ENCODE measurements around the gene PJA1.
A peak's percentile ranks its signal among the peaks of the same experiment; 100 is the strongest.

Gene PJA1

DNA sequence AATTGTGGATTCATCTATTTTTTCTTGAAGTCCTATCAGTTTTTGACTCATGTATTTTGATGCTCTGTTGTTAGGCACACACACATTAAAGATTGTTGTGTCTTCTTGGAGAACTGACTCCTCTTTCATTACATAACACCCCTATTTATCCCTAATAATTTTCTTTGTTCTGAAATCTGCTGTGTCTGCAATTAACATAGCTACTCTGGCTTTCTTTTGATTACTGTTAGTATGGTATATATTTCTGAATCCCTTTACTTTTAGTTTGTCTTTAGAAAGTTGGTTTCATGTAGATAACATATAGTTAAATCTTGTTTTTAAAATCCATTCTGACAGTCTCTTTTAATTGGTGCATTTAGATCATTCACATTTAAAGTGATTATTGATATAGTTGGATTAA, 5.1 kb upstream of the PJA1 start:
- DNase-seq (ENCODE audit: low read depth) = no peak

DNA sequence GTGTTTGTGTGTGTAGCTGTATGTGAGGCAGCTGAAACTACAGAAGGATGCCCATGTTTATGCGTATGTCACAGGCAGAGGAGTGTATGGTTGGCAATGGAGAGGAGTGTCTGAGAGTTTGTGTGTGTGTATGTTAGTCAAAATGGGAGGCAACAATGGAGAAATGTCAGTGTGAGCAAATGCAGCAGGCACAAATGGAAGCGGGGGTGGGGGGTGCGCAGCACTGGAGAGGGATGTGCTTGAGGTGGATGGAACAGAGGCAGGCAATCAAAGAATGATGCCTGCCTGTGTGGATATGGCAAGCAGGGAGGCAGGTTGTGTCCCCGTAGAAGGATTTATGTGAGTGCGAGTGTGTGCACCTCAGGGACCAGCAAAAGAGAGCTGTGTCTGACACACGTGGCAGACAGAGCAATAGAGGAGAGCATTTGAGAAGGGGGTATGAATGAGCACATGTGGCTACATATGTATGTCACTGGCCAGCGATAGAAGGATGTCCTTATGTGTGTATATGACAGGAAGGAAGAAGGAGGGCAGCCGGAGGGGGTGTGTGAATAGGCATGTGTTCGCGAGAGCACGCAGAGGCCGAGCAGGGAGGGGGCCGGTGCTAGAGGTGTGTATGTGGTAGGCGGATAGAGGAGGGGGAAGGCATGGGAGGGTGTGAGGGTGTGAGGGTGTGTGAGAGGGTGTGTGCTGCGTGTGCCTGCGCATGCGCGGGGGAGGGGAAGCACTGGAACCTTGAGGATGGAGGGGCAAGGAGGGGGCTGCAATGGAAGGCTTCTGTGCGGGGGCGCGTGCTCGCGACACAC, 1.1 kb downstream of the PJA1 start:
- DNase-seq (ENCODE audit: low read depth) = peak; percentile 44

DNA sequence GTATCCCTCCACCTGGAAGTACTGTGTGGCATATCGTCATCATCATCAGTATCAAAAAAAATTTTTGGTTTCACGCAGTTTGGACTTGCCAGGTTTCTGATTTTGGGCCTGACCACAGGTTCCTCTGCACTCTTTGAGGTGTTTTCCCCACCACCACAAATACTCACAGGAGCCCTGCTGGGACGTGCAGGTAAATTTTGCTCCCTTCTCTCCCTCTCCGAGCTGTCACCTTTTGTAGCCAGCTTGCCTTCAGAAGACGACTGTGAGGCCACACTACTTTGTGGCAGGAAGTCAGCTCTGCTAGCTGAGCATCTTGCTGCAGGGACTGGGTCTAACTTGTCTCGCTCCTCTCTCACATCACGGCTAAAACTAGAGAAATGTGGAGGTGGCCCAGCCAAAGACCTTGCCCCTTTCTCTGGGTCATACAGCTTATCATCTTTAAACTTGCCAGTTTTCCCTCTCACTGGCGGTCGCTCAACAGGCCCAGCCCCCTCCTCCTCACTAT, 2.8 kb downstream of the PJA1 start:
- no peak for DNase-seq (ENCODE audit: low read depth)

DNA sequence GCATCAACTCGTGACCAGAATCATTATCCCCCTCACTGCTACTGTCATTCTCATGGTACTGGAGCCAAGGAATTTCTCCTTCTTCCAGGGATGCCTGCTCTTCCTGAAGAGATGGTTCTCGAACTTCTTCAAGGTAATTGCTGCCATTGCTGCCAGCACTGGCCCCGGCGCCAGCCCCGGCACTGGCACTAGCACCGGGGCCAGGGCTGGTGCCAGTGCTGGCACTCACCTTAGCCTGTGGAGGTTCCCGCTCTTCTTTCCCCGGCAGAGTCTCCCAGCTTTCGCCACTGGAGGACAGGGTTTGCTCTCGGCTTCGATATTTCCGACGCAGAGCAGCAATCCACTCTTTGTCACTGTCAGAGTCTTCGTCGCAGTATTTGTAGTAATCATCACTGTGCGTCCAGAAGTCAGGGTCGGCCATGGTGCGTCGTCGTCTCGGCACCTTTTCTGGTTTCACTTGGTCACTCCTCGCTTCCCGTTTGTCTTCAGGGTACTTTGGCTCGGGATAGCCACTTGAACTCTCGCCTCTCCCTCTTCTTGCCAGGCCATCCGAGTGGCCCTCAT, 3.4 kb downstream of the PJA1 start:
- no peak for DNase-seq (ENCODE audit: low read depth)

DNA sequence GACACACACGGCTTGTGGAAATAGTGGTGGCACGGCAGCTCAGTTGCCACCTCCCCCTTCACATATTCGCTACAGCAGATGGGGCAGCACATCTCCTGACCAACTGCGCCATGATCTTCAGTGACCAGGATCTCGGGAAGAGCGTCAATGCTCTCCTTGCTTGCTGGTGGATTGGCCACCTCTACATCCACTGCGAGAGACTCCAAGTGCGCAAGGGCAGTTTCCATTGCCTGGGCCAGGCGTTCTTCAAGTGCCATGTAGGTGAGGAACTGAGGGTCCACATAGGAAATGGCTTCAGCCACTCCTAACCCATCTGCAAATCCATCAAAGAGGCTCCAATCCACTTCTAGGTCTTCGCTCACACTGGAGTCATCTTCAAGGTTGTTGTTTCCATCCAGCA, 3.9 kb downstream of the PJA1 start:
- no peak for DNase-seq (ENCODE audit: low read depth)

DNA sequence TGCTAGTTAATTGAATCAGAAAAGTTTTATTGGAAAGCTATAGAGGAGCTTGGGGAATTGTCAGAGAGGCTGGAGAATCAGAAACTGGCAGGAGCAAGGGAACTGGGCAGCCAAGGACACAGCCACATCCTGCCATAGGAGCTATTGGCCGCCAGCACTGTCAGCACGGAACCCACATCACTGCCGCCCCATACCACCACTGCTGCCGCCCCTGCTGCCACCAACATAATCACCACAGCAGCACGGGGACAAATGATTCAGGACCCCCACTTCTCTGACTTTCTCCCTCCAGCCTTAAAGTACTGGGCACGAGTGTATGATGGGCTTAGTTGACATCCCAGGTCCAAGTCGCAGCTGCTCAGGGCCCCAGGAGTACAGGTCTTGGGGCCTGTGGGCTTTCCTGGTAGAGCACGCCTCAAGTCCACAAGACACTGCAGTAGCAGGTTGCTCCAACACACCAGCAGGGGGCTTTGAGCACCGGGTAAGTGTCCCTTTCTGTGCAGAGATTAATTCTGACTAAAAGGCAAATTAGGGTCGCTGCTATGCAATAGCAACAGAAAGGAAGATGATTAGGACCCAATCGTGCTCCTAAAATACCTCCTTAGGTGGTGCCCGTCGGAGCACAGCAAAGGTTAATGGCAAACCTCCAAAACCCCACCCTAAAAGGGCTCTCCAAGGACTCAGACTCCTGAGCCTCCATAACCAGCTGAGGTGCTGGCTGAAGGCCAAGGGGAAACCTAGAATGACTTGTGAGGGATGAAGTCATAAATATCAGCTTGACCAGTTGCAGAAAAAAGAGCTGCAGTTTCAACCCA, 6.9 kb downstream of the PJA1 start:
- peak; percentile 22 for DNase-seq (ENCODE audit: low read depth)

DNA sequence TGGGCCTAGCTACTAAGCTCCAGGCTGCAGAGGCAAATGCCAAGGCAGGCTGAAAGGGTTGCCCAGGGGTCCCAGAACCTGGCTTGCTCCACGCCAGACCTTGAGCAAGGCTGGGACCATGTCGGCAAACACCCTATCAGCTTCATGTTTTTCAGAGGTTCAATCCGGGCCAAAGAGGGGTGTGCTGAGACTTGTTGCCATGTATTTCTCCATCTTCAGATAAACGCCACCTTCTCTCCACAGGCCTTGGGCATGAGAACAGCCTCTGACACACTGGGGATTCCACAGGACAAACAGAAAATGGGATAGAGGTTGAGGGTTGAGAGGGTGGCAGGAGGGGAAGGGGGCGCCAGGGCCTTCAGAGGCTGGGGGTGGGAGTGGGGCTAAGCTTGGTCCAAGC, 8.6 kb downstream of the PJA1 start:
- DNase-seq (ENCODE audit: low read depth) = no peak

DNA sequence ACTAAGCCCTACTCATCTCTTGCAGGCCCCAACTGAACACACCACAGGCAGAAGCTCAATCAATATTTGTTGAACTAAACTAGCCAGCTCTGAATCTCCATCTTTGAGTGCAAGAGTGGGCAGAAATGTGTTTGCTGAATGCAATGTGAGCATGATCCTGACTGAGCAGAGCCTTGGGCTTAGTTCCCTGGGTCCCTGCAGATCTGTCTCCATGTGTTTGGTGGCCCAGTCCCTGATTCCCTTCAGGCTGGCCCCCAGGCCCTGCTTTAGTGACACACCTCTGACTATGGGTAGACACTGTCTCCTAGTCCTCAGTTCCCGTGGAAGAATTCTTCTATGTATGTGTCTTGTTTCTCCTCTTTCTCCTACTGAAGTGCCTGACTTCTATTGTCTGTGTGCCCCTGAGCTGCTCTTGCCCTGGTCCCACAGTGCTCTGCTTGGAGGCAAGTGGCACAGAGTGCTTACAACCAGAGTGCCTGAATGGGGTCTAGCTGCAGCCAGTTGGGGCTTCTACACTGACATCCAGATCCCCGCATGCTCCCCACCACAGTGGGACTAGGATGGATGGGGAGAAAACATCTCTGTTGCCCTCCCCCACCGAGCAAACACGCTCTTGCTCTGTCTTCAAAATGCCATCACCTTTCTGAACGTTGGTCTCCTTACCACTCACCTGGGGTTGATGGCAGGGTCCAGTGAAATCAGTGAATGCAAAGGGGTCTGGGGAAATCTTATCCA, 9.3 kb downstream of the PJA1 start:
- no peak for DNase-seq (ENCODE audit: low read depth)

DNA sequence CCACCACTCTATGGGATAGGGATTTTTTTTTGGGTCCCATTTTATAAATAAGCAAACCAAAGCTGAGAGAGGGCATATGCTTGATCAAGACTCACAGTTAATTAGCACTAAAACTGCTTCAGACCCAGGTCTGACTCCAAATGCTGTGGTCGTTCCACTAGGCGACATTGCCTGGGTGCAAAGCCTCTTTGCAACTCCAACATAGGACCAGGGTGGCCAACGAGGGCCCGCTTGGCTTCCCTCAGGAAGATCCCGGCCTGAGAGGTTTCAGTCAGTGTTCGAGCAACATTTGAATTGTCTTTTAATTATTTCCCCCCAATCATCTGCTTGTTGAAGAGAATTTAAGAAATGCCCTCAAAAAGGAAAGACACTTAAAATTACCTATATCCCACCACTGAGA, 11.2 kb downstream of the PJA1 start:
- no peak for DNase-seq (ENCODE audit: low read depth)

DNA sequence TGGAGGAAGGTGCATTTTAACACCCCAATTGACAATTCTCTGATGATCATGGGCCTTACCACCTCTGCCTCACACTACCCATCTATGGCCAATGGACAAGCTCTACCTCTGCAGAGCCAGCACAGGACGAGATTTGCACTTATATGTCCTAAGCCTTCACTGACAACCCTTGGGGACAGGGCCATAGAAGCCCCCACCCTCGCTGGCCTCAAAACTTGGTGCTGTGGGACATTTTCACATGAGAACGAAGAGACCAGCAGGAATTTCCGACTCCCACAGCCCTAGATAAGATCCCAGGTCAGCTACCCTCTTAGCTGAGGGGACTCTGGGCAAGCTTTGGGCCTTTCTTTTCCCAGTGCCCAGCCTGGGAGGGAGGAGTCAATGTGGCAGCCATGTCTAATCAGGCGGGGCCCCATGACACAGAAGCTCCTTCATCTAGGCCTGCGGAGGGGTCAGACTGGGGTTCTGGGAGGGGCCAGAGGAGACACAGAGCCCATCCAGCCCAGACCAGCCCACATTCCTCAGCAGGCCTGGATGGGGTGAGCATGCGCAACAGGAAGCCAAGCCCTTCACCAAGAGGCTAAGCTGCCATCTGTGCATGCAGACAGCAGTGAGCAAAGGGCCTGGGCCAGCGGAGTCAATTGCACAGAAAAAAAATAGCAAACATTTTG, 12.1 kb downstream of the PJA1 start:
- DNase-seq (ENCODE audit: low read depth) = no peak

DNA sequence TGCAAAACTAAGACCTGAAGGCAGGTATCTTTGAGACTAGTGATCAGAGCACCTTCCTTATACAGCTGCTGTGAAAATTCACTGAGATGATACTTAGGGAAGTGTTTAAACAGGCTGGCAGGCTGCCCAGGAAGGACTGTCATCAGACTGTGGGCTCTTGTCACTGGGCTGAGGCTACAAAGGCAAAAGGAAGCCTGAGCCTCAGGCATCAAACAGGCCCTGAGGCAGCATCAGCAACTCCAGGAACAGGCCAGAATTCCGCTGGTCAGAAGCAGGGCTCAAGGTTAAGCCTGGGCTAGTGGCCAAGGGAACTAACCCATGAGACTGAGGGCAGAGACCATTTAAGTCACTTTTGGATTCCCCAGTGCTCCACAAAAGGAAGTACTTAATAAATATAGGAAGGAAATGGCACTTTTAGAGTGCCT, 12.8 kb downstream of the PJA1 start:
- no peak for DNase-seq (ENCODE audit: low read depth)

DNA sequence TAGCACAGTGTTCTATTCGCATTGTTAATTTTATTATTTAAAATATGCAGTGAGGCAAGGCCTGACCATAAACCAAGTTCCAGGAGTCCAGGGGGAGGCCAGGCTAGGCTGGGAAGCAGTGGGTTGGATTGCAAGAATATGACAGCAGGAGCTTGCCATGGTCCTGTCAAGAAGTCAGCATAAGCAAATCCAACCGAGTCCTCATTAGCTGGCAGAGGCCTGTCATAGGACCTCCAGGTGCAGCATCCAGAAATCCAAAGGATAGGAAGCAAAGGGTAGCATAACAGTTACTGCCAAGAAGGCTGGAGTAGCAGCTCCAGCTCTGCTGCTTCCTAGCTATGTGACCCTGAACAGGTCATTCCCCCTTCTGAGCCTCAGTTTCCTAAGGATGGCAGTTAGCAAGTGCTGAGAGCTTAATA, 13.4 kb downstream of the PJA1 start:
- no peak for DNase-seq (ENCODE audit: low read depth)

DNA sequence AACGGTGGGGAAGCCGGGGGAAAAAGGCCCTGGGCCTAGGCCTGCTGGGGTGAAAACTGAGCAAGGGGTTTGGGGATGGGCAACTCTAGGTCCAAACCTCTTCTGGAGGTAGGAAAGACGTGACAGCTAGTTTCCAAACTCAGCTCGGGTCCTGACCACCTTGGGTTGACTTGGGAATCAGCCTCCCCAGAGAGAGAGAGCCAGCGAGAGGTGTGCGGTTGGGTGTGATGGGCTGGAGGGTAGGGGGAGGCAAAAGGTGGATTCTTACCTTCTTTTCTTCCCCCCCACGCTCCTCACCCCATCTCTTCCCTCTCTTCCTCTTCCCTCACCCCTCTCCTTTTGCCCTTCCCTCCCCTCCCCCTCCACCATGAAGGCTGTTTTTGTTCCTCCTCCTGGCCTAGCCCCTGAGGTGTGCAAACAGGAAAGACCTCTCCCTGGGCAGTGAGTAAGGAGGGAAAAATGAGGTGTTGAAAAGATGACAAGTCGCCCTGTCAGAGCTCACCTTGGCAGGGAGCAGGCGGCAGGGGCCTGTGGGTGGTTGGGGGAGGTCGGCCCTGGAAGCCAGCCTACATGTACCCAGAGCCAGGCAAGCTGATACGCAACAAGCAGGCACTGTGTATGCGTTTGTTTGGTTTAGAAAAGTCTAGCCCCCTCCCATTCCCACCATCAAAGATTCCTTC, 14.8 kb downstream of the PJA1 start:
- no peak for DNase-seq (ENCODE audit: low read depth)

DNA sequence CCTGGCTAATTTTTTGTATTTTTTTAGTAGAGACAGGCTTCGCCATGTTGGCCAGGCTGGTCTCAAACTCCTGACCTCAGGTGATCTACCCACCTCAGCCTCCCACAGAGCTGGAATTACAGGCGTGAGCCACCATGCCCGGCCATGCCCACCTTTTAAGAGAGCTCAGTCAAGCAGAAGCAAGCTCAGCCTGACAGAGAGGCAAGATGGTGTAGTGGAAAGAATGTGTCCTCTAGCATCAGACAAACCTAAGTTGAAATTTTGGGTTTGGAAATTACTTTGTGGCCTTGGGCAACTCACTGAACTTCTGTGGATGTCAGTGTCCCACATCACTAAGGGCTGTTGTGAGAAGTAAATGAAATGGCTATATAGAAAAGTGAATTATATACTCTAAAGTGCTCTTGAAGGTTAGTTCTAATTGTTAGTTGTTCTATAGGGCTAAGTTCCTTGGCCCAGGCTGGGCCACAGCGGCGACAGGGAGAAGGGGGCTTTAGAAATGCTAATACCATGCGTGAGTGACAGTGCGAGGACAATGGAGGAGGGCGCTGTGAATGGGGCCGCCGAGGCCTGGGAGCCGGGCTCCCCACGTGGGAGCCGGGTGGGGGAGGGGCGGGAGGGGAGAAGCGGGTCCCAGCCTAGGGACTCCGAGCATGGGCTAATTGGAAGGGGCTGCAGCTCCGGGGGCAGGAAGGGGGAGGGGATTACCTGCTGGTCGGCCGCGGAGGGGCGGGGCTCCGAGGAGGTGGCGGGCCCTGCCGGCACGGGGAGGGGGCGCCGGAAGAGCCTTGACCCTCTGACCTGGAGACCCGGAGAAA, 15.6 kb downstream of the PJA1 start:
- no peak for DNase-seq (ENCODE audit: low read depth)

DNA sequence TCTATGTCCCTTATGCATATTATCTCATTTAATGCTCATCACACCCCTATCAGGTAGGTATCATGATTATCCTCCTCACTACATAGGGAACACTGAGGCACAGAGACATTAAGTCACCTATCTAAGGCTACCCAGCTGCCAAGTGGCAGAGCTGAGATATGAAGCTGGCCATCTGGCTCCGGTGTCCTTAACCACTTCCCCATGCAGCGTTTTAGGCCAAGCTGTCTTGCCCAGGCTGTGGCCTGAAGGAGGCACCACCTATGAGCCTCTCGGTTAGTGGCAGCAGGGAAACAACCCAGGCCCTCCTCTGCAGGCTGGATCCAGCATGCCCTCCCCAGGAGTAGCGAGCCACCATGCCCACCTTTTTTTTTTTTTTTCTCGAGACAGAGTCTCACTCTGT, 16.3 kb downstream of the PJA1 start:
- DNase-seq (ENCODE audit: low read depth) = no peak

DNA sequence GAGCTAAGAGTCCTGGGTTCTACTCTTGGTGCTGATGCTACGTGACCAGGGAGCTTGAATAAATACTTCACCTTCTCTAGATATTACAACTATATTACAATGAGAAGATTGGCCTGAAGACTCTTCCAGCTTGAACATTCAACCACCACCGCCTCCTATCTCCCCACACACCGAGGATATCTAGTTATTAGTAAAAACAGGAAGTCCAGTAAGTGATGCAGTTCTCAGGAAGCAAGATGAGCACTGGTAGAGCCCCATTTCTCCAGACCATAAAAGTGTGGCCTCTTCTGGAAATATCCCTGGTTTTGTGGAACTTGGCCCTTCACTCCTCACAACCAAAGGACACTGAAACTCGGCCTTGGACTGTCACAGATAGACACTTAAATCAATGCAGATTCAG, 18.5 kb downstream of the PJA1 start:
- no peak for DNase-seq (ENCODE audit: low read depth)

DNA sequence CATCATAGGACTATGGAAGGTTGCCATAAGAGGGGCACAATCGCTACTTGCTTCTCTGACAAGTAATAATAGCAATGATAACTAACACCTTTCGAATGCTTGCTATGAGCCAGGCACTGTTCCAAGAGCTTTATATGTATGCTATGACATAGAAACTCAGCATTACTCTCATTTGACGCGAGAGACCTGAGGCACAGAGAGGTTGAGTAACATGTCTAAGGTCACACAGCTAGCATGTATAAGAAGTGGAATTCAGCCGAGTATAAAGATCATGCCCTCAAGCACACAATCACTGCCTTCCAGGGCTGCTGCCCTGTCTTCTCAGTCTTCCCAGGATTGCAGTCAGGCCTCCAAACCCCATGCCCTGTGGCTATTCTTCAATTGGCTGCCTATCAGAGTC, 19.5 kb downstream of the PJA1 start:
- DNase-seq (ENCODE audit: low read depth) = no peak

DNA sequence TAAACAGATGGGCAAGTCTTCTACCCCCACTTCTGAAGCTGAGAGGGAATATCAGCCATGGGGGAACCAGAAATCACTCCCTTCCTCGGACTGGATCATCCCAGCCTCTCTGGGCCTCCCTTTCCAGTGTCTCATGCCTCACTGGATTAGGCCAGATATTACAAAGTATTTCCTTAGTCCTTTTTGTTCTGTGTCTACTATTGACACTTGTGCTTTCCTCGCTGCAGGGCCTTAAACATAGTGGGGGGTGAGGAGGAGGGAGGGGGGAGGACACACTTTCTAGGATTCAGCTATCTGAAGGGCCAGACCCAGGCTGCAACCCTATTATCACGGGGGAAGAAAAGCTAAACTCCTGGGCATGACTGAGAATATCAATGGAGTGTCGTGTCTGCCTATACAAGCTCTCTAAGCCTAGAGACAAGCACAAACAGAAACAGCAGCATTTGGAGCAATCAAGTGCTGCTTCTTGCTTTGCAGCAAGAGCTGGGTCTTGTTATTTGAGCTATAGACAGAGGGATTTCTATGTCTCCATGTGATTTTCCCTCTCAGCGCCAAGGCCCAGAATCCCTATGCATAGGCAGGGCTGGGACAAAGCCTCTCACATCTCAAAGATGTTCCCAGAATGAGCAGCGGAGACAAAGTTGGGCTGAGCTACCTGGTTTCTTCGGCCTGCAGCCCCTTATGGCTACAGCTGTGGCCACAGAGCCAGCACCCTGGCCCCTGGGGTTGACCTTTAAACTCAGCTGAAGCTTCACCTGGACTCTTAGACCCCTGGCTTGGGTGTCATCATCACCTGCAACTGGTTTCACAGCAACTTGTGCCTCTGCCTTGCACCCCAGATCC, 20.2 kb downstream of the PJA1 start:
- DNase-seq (ENCODE audit: low read depth) = no peak

DNA sequence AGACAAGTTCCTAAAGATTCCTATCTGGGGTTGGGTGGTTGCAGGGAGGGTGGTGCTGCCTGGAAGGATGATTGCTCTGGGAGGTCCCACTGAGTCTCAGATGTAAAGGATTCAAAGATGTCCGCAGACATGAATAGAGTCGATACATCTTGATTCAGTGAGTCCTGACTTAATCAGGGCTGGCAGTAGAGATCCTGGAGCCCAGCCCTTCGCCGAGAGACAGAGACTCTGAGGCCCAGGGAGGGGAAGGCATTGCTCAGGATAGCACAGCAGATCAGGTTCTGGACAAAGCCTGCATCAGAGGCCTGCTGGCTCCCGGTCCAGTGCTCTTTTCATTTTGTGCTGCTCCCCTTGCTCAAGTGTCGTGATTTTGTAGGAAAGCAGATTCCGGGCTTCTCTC, 21.7 kb downstream of the PJA1 start:
- no peak for DNase-seq (ENCODE audit: low read depth)
